GM21360 (cell line): Measurements from ENCODE around the gene MSH2.

Source experiments
- ATAC-seq: cut with Tn5 transposase; IDR thresholded peaks from one replicate; pipeline ENCODE4 v1.9.1; 2021; ENCODE audit warnings: mild to moderate bottlenecking, moderate library complexity; ENCODE audit not compliant: unreplicated experiment

Gene MSH2

GRCh38 chr2:47530105-47530760 is 127.3 kb downstream of the MSH2 start:
- no peak for ATAC-seq

DNA sequence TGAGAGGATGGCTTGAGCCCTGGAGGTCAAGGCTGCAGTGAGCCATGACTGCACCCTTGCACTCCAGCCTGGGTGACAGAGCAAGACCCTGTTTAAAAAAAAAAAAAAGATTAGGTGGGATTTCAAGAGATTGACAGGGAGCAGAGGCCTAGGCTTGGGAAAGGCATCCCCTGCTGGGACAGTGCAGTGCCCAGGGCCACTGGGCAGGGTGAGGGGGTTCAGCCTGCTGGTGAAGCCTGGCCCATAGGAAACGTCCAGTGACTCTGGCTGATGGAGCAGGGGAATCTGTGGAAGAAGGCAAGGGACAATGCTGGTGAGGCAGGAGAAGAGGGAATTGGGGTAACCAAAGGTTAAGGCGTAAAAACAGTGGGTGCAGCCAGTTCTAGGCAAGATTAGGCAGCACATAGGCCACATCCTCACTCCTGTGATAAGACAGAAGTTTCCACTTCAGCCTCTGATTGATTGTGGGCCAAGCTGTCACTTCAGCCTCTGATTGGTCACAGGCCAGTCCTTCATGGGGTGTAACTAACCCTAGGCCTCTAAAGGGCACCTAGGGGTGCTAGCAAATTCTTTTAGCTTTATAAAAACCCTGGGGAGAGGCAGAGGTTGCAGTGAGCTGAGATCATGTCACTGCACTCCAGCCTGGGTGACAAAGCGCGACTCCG is 128.6 kb downstream of the MSH2 start:
- no peak for ATAC-seq
